Mammary epithelial cell (primary cell): ENCODE results near the gene KIRREL3.

ENCODE experiments used
- CTCF ChIP-seq, 2 donors: IDR thresholded peaks in 1 of 2; conservative IDR thresholded peaks in 1 of 2; 2 replicates each; pipeline ENCODE4 v1.5.1; 2011 to 2012; ENCODE audit warnings: inconsistent platforms in 2 of 2, low read length in 2 of 2, mild to moderate bottlenecking in 2 of 2, control low read depth in 1 of 2, low read depth in 1 of 2; ENCODE audit not compliant: insufficient read depth in 1 of 2; ENCODE audit errors: extremely low read depth in 1 of 2
- EZH2 ChIP-seq: IDR thresholded peaks from 2 replicates; pipeline ENCODE4 v1.6.1; 2012; ENCODE audit warnings: low read length, inconsistent platforms, borderline replicate concordance

GRCh38 chr11:126378763-126379162 lies 621.8 kb downstream of the KIRREL3 start:
- TF ChIP-seq CTCF (conservative IDR thresholded peaks at IDR 0.05 in 1 of 2, IDR thresholded peaks at IDR 0.05 in 1 of 2; ENCODE audit: extremely low read depth in 1 of 2, insufficient read depth in 1 of 2, low read depth in 1 of 2, low read length in 2 of 2) (no peak), EZH2 (no peak)
